HG03439 (cell line): Measurements from ENCODE around the gene AGO4.
"Not testable (repeated sequence)": the region's sequence is repeated elsewhere in the genome, so short reads cannot be mapped to it uniquely, and the experiment has no call there.

ENCODE experiments used
- ATAC-seq: cut with Tn5 transposase; IDR thresholded peaks from one replicate; pipeline ENCODE4 v1.9.1; 2021; ENCODE audit warnings: mild to moderate bottlenecking, moderate library complexity; ENCODE audit not compliant: unreplicated experiment

The AGO4 gene

GRCh38 chr1:35810096-35810881, 2.5 kb downstream of the AGO4 start:
- ATAC-seq, result no peak

- not testable (repeated sequence) for ATAC-seq
Observed at GRCh38 chr1:35812754-35813153, 4.9 kb downstream of the AGO4 start.

- no peak for ATAC-seq
Observed at GRCh38 chr1:35825255-35825654, 17.4 kb downstream of the AGO4 start.

GRCh38 chr1:35832276-35832905, 24.6 kb downstream of the AGO4 start:
- no peak for ATAC-seq

- no peak for ATAC-seq
Observed at GRCh38 chr1:35833395-35833794, 25.6 kb downstream of the AGO4 start.

- no peak for ATAC-seq
Observed at GRCh38 chr1:35834218-35834617, 26.4 kb downstream of the AGO4 start.

GRCh38 chr1:35835398-35835797, 27.6 kb downstream of the AGO4 start:
- no peak for ATAC-seq

- ATAC-seq, result no peak
Observed at GRCh38 chr1:35836734-35837133, 28.9 kb downstream of the AGO4 start.

- no peak for ATAC-seq
Observed at GRCh38 chr1:35838693-35839245, 31.0 kb downstream of the AGO4 start.

GRCh38 chr1:35844826-35845225, 37.0 kb downstream of the AGO4 start:
- ATAC-seq, result no peak

- ATAC-seq, result no peak
Observed at GRCh38 chr1:35845766-35846165, 38.0 kb downstream of the AGO4 start.

- ATAC-seq, result no peak
Observed at GRCh38 chr1:35847935-35848565, 40.2 kb downstream of the AGO4 start.

- ATAC-seq, result no peak
Observed at GRCh38 chr1:35850051-35850450, 42.2 kb downstream of the AGO4 start.

- ATAC-seq, result no peak
Observed at GRCh38 chr1:35850716-35851115, 42.9 kb downstream of the AGO4 start.

- ATAC-seq, result no peak
Observed at GRCh38 chr1:35851132-35851869, 43.5 kb downstream of the AGO4 start.

GRCh38 chr1:35852241-35852640, 44.4 kb downstream of the AGO4 start:
- ATAC-seq, result no peak

GRCh38 chr1:35854989-35855700, 47.3 kb downstream of the AGO4 start:
- no peak for ATAC-seq

- ATAC-seq, result no peak
Observed at GRCh38 chr1:35856964-35857363, 49.1 kb downstream of the AGO4 start.

- no peak for ATAC-seq
Observed at GRCh38 chr1:35857830-35858229, 50.0 kb downstream of the AGO4 start.

- ATAC-seq, result no peak
Observed at GRCh38 chr1:35860696-35861095, 52.9 kb downstream of the AGO4 start.
